Measurements from ENCODE around the gene ZMIZ2. TPM values are rescaled to one million over a fixed set of nuclear protein-coding genes. Genes with fewer than 3 reads are reported as not detected.

ZMIZ2 gene
- total RNA-seq, 5 donors from 2014 or later (not counting 1 experiment from before 2014, with no cell fraction given), result 112 to 172 (median 145) TPM

- Histone ChIP-seq H3K27ac (ENCODE audit: low read length) (no peak overlapping the region), H3K4me3 (ENCODE audit: control insufficient read depth in 1 of 2, extremely low read depth in 1 of 2, low read length in 1 of 2) (no peak overlapping the region), H3K9me3 (no peaks in the 10 kb centered on the region), H3K36me3 (ENCODE audit: control insufficient read depth in 2 of 2, extremely low read depth in 1 of 2, insufficient read depth in 1 of 2, low read length in 1 of 2) (peaks cover 24 to 83% of the 10 kb centered on the region in 2 donors), H3K4me1 (ENCODE audit: control insufficient read depth in 1 of 2, extremely low read depth in 1 of 2, insufficient read depth in 2 of 2, low read length in 2 of 2) (peaks cover 0 to 14% of the 10 kb centered on the region in 2 experiments), H3K27me3 (replicated peaks in 1 of 2; ENCODE audit: control insufficient read depth in 2 of 2, extremely low read depth in 1 of 2, insufficient read depth in 2 of 2, low read length in 1 of 2) (no peaks in the 10 kb centered on the region)
- Mint-ChIP-seq H3K4me1 (peaks cover 0 to 4% (median 3%) of the 10 kb centered on the region in 3 donors), H3K27me3 (no peaks in the 10 kb centered on the region), H3K27ac (no peak overlapping the region), H3K4me3 (no peak overlapping the region), H3K9me3 (no peaks in the 10 kb centered on the region), H3K36me3 (peaks cover 28% of the 10 kb centered on the region)
- ChIA-PET CTCF (no interaction called here), POLR2A (no interaction called here)
- DNase-seq (no peak), ATAC-seq (replicated peaks in 1 of 4) (no peak)
- WGBS (ENCODE audit: insufficient coverage), result 92% methylated on average over 14 of the region's 18 CpGs
Observed at GRCh38 chr7:44760034-44760580, 11.5 kb downstream of the ZMIZ2 start.

- Histone ChIP-seq H3K36me3 (ENCODE audit: control insufficient read depth in 2 of 2, extremely low read depth in 1 of 2, insufficient read depth in 1 of 2, low read length in 1 of 2) (peaks cover 26 to 91% of the 10 kb centered on the region in 2 donors), H3K27me3 (replicated peaks in 1 of 2; ENCODE audit: control insufficient read depth in 2 of 2, extremely low read depth in 1 of 2, insufficient read depth in 2 of 2, low read length in 1 of 2) (no peaks in the 10 kb centered on the region), H3K9me3 (no peaks in the 10 kb centered on the region), H3K4me3 (ENCODE audit: control insufficient read depth in 1 of 2, extremely low read depth in 1 of 2, low read length in 1 of 2) (no peak overlapping the region), H3K4me1 (ENCODE audit: control insufficient read depth in 1 of 2, extremely low read depth in 1 of 2, insufficient read depth in 2 of 2, low read length in 2 of 2) (no peaks in the 10 kb centered on the region), H3K27ac (ENCODE audit: low read length) (no peak overlapping the region)
- DNase-seq, result no peak
- Mint-ChIP-seq H3K9me3 (no peaks in the 10 kb centered on the region), H3K4me1 (no peaks in the 10 kb centered on the region), H3K36me3 (peaks cover 31% of the 10 kb centered on the region), H3K4me3 (no peak overlapping the region), H3K27me3 (no peaks in the 10 kb centered on the region), H3K27ac (no peak overlapping the region)
- ATAC-seq (replicated peaks in 1 of 4), result no peak
- 96% methylated on average over 46 of the region's 48 CpGs for WGBS (ENCODE audit: insufficient coverage)
- ChIA-PET POLR2A (no interaction called here), CTCF (interaction anchor here in 1 of 2 donors (0.6 kb wide), 1 partner anchor 97 kb away, joined by 3 read pairs; no protein-coding TSS in a partner anchor)
Observed at GRCh38 chr7:44761207-44762161, 12.8 kb downstream of the ZMIZ2 start.

- peaks cover 0 to 1% of the 10 kb centered on the region in 2 experiments for H3K4me1 ChIP-seq (ENCODE audit: control insufficient read depth in 1 of 2, extremely low read depth in 1 of 2, insufficient read depth in 2 of 2, low read length in 2 of 2)
- Mint-ChIP-seq H3K36me3 (peaks cover 35% of the 10 kb centered on the region), H3K4me3 (no peak overlapping the region), H3K27ac (no peak overlapping the region), H3K4me1 (peaks cover 0 to 3% (median 2%) of the 10 kb centered on the region in 3 donors), H3K9me3 (no peaks in the 10 kb centered on the region), H3K27me3 (no peaks in the 10 kb centered on the region)
- DNase-seq (no peak), ATAC-seq (replicated peaks in 1 of 4) (no peak)
- ChIA-PET CTCF (no interaction called here), POLR2A (no interaction called here)
- H3K36me3 ChIP-seq (ENCODE audit: control insufficient read depth in 2 of 2, extremely low read depth in 1 of 2, insufficient read depth in 1 of 2, low read length in 1 of 2), result peaks cover 29 to 91% of the 10 kb centered on the region in 2 donors
- H3K27me3 ChIP-seq (replicated peaks in 1 of 2; ENCODE audit: control insufficient read depth in 2 of 2, extremely low read depth in 1 of 2, insufficient read depth in 2 of 2, low read length in 1 of 2), result no peaks in the 10 kb centered on the region
- no peak overlapping the region for H3K4me3 ChIP-seq (ENCODE audit: control insufficient read depth in 1 of 2, extremely low read depth in 1 of 2, low read length in 1 of 2)
- no peak overlapping the region for H3K27ac ChIP-seq (ENCODE audit: low read length)
- H3K9me3 ChIP-seq, result no peaks in the 10 kb centered on the region
- 93% methylated on average over 7 of the region's 9 CpGs for WGBS (ENCODE audit: insufficient coverage)
Observed at GRCh38 chr7:44762300-44762699, 13.7 kb downstream of the ZMIZ2 start.

- H3K27me3 ChIP-seq (replicated peaks in 1 of 2; ENCODE audit: control insufficient read depth in 2 of 2, extremely low read depth in 1 of 2, insufficient read depth in 2 of 2, low read length in 1 of 2), result no peaks in the 10 kb centered on the region
- DNase-seq, result no peak
- Mint-ChIP-seq H3K4me3 (no peak overlapping the region), H3K36me3 (peaks cover 41% of the 10 kb centered on the region), H3K9me3 (no peaks in the 10 kb centered on the region), H3K27ac (no peak overlapping the region), H3K4me1 (peaks cover 4 to 9% (median 8%) of the 10 kb centered on the region in 3 donors), H3K27me3 (no peaks in the 10 kb centered on the region)
- no peak for ATAC-seq (replicated peaks in 1 of 4)
- no peak overlapping the region for H3K27ac ChIP-seq (ENCODE audit: low read length)
- WGBS (ENCODE audit: insufficient coverage), result 97% methylated on average over 17 of the region's 20 CpGs
- CTCF ChIA-PET, result no interaction called here
- peaks cover 27 to 90% of the 10 kb centered on the region in 2 donors for H3K36me3 ChIP-seq (ENCODE audit: control insufficient read depth in 2 of 2, extremely low read depth in 1 of 2, insufficient read depth in 1 of 2, low read length in 1 of 2)
- no peaks in the 10 kb centered on the region for H3K9me3 ChIP-seq
- H3K4me3 ChIP-seq (ENCODE audit: control insufficient read depth in 1 of 2, extremely low read depth in 1 of 2, low read length in 1 of 2), result no peak overlapping the region
- POLR2A ChIA-PET, result no interaction called here
- H3K4me1 ChIP-seq (ENCODE audit: control insufficient read depth in 1 of 2, extremely low read depth in 1 of 2, insufficient read depth in 2 of 2, low read length in 2 of 2), result peaks cover 0 to 7% of the 10 kb centered on the region in 2 experiments
Observed at GRCh38 chr7:44762726-44763522, 14.3 kb downstream of the ZMIZ2 start.

GRCh38 chr7:44764081-44764480 is 15.4 kb downstream of the ZMIZ2 start:
- Histone ChIP-seq H3K36me3 (ENCODE audit: control insufficient read depth in 2 of 2, extremely low read depth in 1 of 2, insufficient read depth in 1 of 2, low read length in 1 of 2) (peaks cover 23 to 86% of the 10 kb centered on the region in 2 donors), H3K27me3 (replicated peaks in 1 of 2; ENCODE audit: control insufficient read depth in 2 of 2, extremely low read depth in 1 of 2, insufficient read depth in 2 of 2, low read length in 1 of 2) (no peaks in the 10 kb centered on the region), H3K4me3 (ENCODE audit: control insufficient read depth in 1 of 2, extremely low read depth in 1 of 2, low read length in 1 of 2) (no peak overlapping the region), H3K4me1 (ENCODE audit: control insufficient read depth in 1 of 2, extremely low read depth in 1 of 2, insufficient read depth in 2 of 2, low read length in 2 of 2) (peaks cover 0 to 19% of the 10 kb centered on the region in 2 experiments), H3K27ac (ENCODE audit: low read length) (no peak overlapping the region), H3K9me3 (no peaks in the 10 kb centered on the region)
- 100% methylated on average over 4 of the region's 6 CpGs for WGBS (ENCODE audit: insufficient coverage)
- ChIA-PET CTCF (no interaction called here), POLR2A (no interaction called here)
- no peak for ATAC-seq (replicated peaks in 1 of 4)
- Mint-ChIP-seq H3K27ac (no peak overlapping the region), H3K9me3 (no peaks in the 10 kb centered on the region), H3K4me3 (no peak overlapping the region), H3K36me3 (peaks cover 42% of the 10 kb centered on the region), H3K4me1 (peaks cover 15 to 21% (median 19%) of the 10 kb centered on the region in 3 donors), H3K27me3 (no peaks in the 10 kb centered on the region)
- DNase-seq, result no peak

All from T-cell (primary cell).